PC-3 (cell line): Measurements from ENCODE around the gene RSAD1. TPM values are rescaled to one million over a fixed set of nuclear protein-coding genes. Genes with fewer than 3 reads are reported as not detected.

Source experiments
- ATAC-seq: fragments of 200-7000 bp; cut with Tn5 transposase; 2 replicates; pipeline ENCODE4 v1.9.1; 2020; ENCODE audit warnings: mild to moderate bottlenecking, moderate library complexity
- BruUV-seq: library from RNA; stranded (reverse); fragments of 400-500 nt; replicated peaks from 2 replicates; lab custom pipeline; 2021; lab: Mats Ljungman, UMichigan
- CTCF ChIA-PET: fragments of 300-600 bp; sonication (Branson Sonifier 250); formaldehyde crosslinking; loops from one replicate; lab custom pipeline; 2022; ENCODE audit warnings: antibody characterized with exemption; lab: Charles Lee
- POLR2A ChIA-PET: fragments of 300-600 bp; sonication (Branson Sonifier 250); formaldehyde crosslinking; loops from one replicate; lab custom pipeline; 2022; ENCODE audit warnings: antibody characterized with exemption; ENCODE audit not compliant: unreplicated experiment; lab: Charles Lee
- DNase-seq: peaks from one replicate; pipeline ENCODE4 v3.0.0-alpha.2; 2015
- H2AFZ ChIP-seq: fragments of 300-600 bp; sonication (generic); 2 replicates; pipeline ENCODE4 v1.6.0; 2016; ENCODE audit warnings: antibody characterized with exemption, low read length
- H3F3A ChIP-seq: fragments of 300-600 bp; sonication (generic); one replicate; pipeline ENCODE4 v1.6.0; 2017; ENCODE audit warnings: antibody characterized with exemption, low read length, control low read depth, mild to moderate bottlenecking; ENCODE audit not compliant: unreplicated experiment
- H3K27ac ChIP-seq: fragments of 300-600 bp; sonication (generic); 2 replicates; pipeline ENCODE4 v1.5.1; 2016; ENCODE audit warnings: mild to moderate bottlenecking, low read length
- H3K27me3 ChIP-seq: fragments of 300-600 bp; sonication (generic); 2 replicates; pipeline ENCODE4 v1.6.1; 2016; ENCODE audit warnings: low read length, mixed read lengths
- H3K36me3 ChIP-seq: fragments of 300-600 bp; sonication (generic); 2 replicates; pipeline ENCODE4 v1.6.1; 2016; ENCODE audit warnings: low read depth, mixed run types, low read length, mixed read lengths
- H3K4me1 ChIP-seq: fragments of 300-600 bp; sonication (generic); 2 replicates; pipeline ENCODE4 v1.5.1; 2016; ENCODE audit warnings: low read length; ENCODE audit not compliant: insufficient read depth
- H3K4me2 ChIP-seq: fragments of 300-600 bp; sonication (generic); 2 replicates; pipeline ENCODE4 v1.6.0; 2016; ENCODE audit warnings: low read length
- H3K4me3 ChIP-seq: fragments of 300-600 bp; sonication (generic); 2 replicates; pipeline ENCODE4 v1.5.1; 2016; ENCODE audit warnings: mild to moderate bottlenecking, low read length, mixed read lengths
- H3K79me2 ChIP-seq: fragments of 300-600 bp; sonication (generic); 2 replicates; pipeline ENCODE4 v1.6.1; 2017; ENCODE audit warnings: low read length, mixed read lengths
- H3K9ac ChIP-seq: fragments of 300-600 bp; sonication (generic); 2 replicates; pipeline ENCODE4 v1.6.0; 2016; ENCODE audit warnings: mild to moderate bottlenecking, low read length
- H3K9me2 ChIP-seq: fragments of 300-600 bp; sonication (generic); replicated peaks from 2 replicates; pipeline ENCODE4 v1.6.1; 2016; ENCODE audit warnings: mixed run types, low read length, mixed read lengths
- H3K9me3 ChIP-seq: fragments of 300-600 bp; sonication (generic); 2 replicates; pipeline ENCODE4 v1.6.1; 2016; ENCODE audit warnings: low read length, mixed read lengths
- H4K20me1 ChIP-seq: fragments of 300-600 bp; sonication (generic); 2 replicates; pipeline ENCODE4 v1.6.1; 2016; ENCODE audit warnings: low read length, mixed read lengths
- EZH2 ChIP-seq: fragments of 300-600 bp; sonication (generic); IDR thresholded peaks from one replicate; pipeline ENCODE4 v1.6.1; 2017; ENCODE audit warnings: antibody characterized with exemption, mild to moderate bottlenecking, low read length; ENCODE audit not compliant: unreplicated experiment
- EZH2phosphoT487 ChIP-seq: fragments of 300-600 bp; sonication (generic); IDR thresholded peaks from 2 replicates; pipeline ENCODE4 v1.6.1; 2018; ENCODE audit warnings: mild to moderate bottlenecking, antibody characterized with exemption, low read length, borderline replicate concordance
- intact Hi-C: fragments of 100-400 bp; cut with micrococcal nuclease; formaldehyde crosslinking; loops from 2 replicates; pipeline ENCODE4 v1.9.0; 2023
- total RNA-seq: library from RNA; depleted of rRNA; stranded (reverse); fragments of >200 nt; gene quantifications from 2 replicates; pipeline ENCODE4 v1.2.3, GENCODE V29; 2014
- TF ChIP-seq, protein P1 (sequence below): fragments of 300-600 bp; sonication (generic); conservative IDR thresholded peaks from 2 replicates; pipeline ENCODE4 v1.5.1; 2017; ENCODE audit warnings: antibody characterized with exemption, low read depth, mild to moderate bottlenecking, low read length

RSAD1 gene
- total RNA-seq, 1 experiment from 2014 or later, result 37.7 TPM

DNA sequence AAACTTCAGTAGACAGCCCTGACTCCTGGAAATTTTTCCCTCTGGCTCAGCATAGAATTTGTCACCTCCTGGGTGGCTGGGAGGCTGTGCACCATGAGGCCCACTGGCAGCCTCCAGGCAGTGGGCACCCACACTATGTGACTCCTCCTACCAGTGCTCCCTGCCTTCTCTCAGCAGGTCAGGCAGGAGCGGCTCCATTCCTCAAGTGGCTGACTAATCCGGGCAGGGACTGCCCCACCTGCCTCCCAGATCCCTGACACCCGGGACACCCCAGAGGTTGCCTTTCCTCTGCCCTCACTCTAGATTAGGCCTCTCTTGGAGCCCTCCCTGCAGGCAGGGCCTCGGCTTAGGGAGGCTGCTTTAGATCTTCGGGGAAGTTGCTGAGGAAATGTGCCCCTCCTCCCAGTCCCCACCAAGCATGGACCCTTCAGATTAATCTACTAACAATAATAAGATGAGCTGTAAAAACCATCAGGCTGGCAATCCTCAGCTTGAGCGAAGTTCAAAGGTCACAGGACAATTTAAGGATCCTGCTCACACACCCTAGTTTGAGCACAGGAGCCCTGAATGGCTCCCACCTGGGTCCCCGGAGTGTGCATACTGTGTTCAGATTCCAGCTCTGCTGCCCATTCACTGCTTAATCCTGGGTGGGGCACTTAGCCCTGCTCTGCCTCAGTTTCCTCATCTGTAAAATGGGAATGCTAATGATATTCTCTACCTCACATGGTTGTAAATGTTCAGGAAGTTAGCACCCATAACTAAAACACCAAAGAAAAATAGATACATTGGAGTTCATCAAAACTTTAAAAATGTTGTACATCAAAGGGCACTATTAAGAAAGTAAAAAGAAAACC, 19.6 kb downstream of the RSAD1 start:
- Histone ChIP-seq H2AFZ (peak overlapping the region; percentile 47), H3K27ac (no peak overlapping the region), H3K9me3 (no peaks in the 10 kb centered on the region), H3K36me3 (no peaks in the 10 kb centered on the region), H4K20me1 (no peaks in the 10 kb centered on the region), H3K4me3 (no peak overlapping the region), H3K4me1 (peaks cover 8% of the 10 kb centered on the region), H3K79me2 (no peaks in the 10 kb centered on the region), H3K27me3 (no peaks in the 10 kb centered on the region), H3K9ac (no peak overlapping the region), H3K9me2 (no peaks in the 10 kb centered on the region), H3K4me2 (0 out of 2 replicates have a peak overlapping the region, but pooled peaks have one; percentile 3), H3F3A (no peaks in the 10 kb centered on the region)
- intact Hi-C loops, result no loop called here
- ChIA-PET POLR2A (no interaction called here), CTCF (interaction anchor here (0.6 kb wide), 1 partner anchor 12 kb away, joined by 5 read pairs; no protein-coding TSS in a partner anchor)
- peak; percentile 91 for ATAC-seq
- DNase-seq, result peak; percentile 65
- no peak for TF ChIP-seq EZH2phosphoT487
- no peak for TF ChIP-seq EZH2
- no TSS peak for BruUV-seq

DNA sequence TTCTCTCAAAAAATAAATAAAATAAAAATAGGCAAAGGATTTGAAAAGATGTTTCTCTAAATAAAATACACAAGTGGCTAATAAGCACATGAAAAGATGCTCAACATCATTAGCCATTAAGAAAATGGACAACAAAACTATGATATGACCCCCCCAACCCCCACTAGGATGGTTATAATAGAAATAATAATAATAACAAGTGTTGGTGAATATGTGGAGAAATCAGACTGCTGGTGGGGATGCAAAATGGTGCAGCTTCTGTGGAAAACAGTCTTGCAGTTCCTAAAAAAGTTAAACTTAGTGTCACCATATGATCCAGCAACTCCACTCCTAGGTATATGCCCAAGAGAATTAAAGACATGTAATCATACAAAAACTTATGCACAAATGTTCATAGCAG, 20.6 kb downstream of the RSAD1 start:
- no TSS peak for BruUV-seq
- H2AFZ ChIP-seq, result no peak overlapping the region

DNA sequence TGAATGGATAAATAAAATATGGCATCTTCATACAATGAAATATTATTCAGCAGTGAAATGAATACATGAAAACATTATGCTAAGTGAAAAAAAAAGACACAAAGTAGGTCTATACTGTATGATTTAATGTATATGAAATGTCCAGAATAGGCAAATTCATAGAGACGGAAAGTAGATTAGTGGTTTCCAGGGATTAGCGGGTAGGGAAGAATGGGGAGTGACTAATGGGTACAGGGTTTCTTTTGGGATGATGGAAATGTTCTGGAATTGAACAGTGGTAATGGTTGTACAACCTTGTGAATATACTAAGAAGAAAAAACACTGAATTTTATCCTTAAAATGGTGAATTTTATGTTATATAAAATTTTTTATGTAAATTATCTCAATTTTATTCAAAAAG, 21.1 kb downstream of the RSAD1 start:
- ChIA-PET POLR2A (no interaction called here), CTCF (no interaction called here)
- Histone ChIP-seq H4K20me1 (no peaks in the 10 kb centered on the region), H3K4me3 (no peak overlapping the region), H3K9me2 (no peaks in the 10 kb centered on the region), H3K4me2 (no peak overlapping the region), H3K27me3 (no peaks in the 10 kb centered on the region), H3K79me2 (no peaks in the 10 kb centered on the region), H3F3A (no peaks in the 10 kb centered on the region), H3K27ac (no peak overlapping the region), H2AFZ (no peak overlapping the region), H3K9ac (no peak overlapping the region), H3K4me1 (peaks cover 8% of the 10 kb centered on the region), H3K9me3 (no peaks in the 10 kb centered on the region), H3K36me3 (no peaks in the 10 kb centered on the region)
- TF ChIP-seq EZH2phosphoT487, result no peak
- no peak for TF ChIP-seq EZH2
- TF ChIP-seq, protein P1, sequence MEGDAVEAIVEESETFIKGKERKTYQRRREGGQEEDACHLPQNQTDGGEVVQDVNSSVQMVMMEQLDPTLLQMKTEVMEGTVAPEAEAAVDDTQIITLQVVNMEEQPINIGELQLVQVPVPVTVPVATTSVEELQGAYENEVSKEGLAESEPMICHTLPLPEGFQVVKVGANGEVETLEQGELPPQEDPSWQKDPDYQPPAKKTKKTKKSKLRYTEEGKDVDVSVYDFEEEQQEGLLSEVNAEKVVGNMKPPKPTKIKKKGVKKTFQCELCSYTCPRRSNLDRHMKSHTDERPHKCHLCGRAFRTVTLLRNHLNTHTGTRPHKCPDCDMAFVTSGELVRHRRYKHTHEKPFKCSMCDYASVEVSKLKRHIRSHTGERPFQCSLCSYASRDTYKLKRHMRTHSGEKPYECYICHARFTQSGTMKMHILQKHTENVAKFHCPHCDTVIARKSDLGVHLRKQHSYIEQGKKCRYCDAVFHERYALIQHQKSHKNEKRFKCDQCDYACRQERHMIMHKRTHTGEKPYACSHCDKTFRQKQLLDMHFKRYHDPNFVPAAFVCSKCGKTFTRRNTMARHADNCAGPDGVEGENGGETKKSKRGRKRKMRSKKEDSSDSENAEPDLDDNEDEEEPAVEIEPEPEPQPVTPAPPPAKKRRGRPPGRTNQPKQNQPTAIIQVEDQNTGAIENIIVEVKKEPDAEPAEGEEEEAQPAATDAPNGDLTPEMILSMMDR, result no peak
- no TSS peak for BruUV-seq
- DNase-seq, result no peak
- intact Hi-C loops, result no loop called here
- ATAC-seq, result no peak

More for the DNA sequence above, 20.6 kb downstream of the RSAD1 start:
- Histone ChIP-seq H3K9me2 (no peaks in the 10 kb centered on the region), H4K20me1 (no peaks in the 10 kb centered on the region), H3K36me3 (no peaks in the 10 kb centered on the region), H3K79me2 (no peaks in the 10 kb centered on the region), H3K9ac (no peak overlapping the region), H3K4me3 (no peak overlapping the region), H3K4me2 (no peak overlapping the region), H3K27ac (no peak overlapping the region), H3K4me1 (peaks cover 8% of the 10 kb centered on the region), H3K9me3 (no peaks in the 10 kb centered on the region), H3K27me3 (no peaks in the 10 kb centered on the region), H3F3A (no peaks in the 10 kb centered on the region)
- no peak for TF ChIP-seq EZH2
- TF ChIP-seq, protein P1, result no peak
- TF ChIP-seq EZH2phosphoT487, result no peak
- ChIA-PET POLR2A (no interaction called here), CTCF (no interaction called here)
- intact Hi-C loops, result no loop called here
- ATAC-seq (no peak), DNase-seq (no peak)
